ENCODE data around the gene PPFIBP2.

The PPFIBP2 gene

GRCh38 chr11:7484131-7484530 lies 29.7 kb upstream of the PPFIBP2 start:
- H3K27ac ChIP-seq (ENCODE audit: low read depth, low read length, poor library complexity, severe bottlenecking): no peak overlapping the region
- no peaks in the 10 kb centered on the region for H3F3A ChIP-seq (ENCODE audit: insufficient read depth, low read length)
- no peak overlapping the region for H2AFZ ChIP-seq (ENCODE audit: low read length)
- H3K27me3 ChIP-seq (ENCODE audit: insufficient read depth, low read length): no peaks in the 10 kb centered on the region; the same call in 1 of the 2 replicates
- H3K4me1 ChIP-seq (ENCODE audit: insufficient read depth, low read length, severe bottlenecking): no peaks in the 10 kb centered on the region
- no peak overlapping the region for H3K9ac ChIP-seq (ENCODE audit: low read length)
- H3K79me2 ChIP-seq (ENCODE audit: insufficient read depth, low read length): no peaks in the 10 kb centered on the region
- H4K20me1 ChIP-seq (ENCODE audit: insufficient read depth, low read length): no peaks in the 10 kb centered on the region
- no peak overlapping the region for H3K4me3 ChIP-seq (ENCODE audit: low read depth, low read length, poor library complexity, severe bottlenecking)
- no peak overlapping the region for H3K4me2 ChIP-seq (ENCODE audit: low read length)
- H3K9me3 ChIP-seq (ENCODE audit: low read length): no peaks in the 10 kb centered on the region
- no peaks in the 10 kb centered on the region for H3K9me2 ChIP-seq (ENCODE audit: low read depth, low read length)
- TF ChIP-seq EZH2 (IDR thresholded peaks at IDR 0.05; ENCODE audit: borderline replicate concordance, low read length) (no peak), CTCF (IDR thresholded peaks at IDR 0.05; ENCODE audit: low read length) (no peak)
- H3K36me3 ChIP-seq (ENCODE audit: insufficient read depth, low read length): no peaks in the 10 kb centered on the region

GRCh38 chr11:7484645-7485044 lies 29.2 kb upstream of the PPFIBP2 start:
- no peak for TF ChIP-seq CTCF (IDR thresholded peaks at IDR 0.05; ENCODE audit: low read length)
- no peak for TF ChIP-seq EZH2 (IDR thresholded peaks at IDR 0.05; ENCODE audit: borderline replicate concordance, low read length)
- no peaks in the 10 kb centered on the region; the same call in 1 of the 2 replicates for H3K27me3 ChIP-seq (ENCODE audit: insufficient read depth, low read length)
- no peaks in the 10 kb centered on the region for H3K9me3 ChIP-seq (ENCODE audit: low read length)
- no peaks in the 10 kb centered on the region for H4K20me1 ChIP-seq (ENCODE audit: insufficient read depth, low read length)
- no peak overlapping the region for H3K4me3 ChIP-seq (ENCODE audit: low read depth, low read length, poor library complexity, severe bottlenecking)
- H2AFZ ChIP-seq (ENCODE audit: low read length): no peak overlapping the region
- H3K27ac ChIP-seq (ENCODE audit: low read depth, low read length, poor library complexity, severe bottlenecking): no peak overlapping the region
- H3K9ac ChIP-seq (ENCODE audit: low read length): no peak overlapping the region
- H3K9me2 ChIP-seq (ENCODE audit: low read depth, low read length): no peaks in the 10 kb centered on the region
- no peaks in the 10 kb centered on the region for H3K4me1 ChIP-seq (ENCODE audit: insufficient read depth, low read length, severe bottlenecking)
- no peaks in the 10 kb centered on the region for H3K36me3 ChIP-seq (ENCODE audit: insufficient read depth, low read length)
- H3F3A ChIP-seq (ENCODE audit: insufficient read depth, low read length): no peaks in the 10 kb centered on the region
- H3K4me2 ChIP-seq (ENCODE audit: low read length): no peak overlapping the region
- no peaks in the 10 kb centered on the region for H3K79me2 ChIP-seq (ENCODE audit: insufficient read depth, low read length)

GRCh38 chr11:7485186-7486097 lies 28.4 kb upstream of the PPFIBP2 start, which contains the start of gene OLFML1:
TSS of gene OLFML1 (plus strand) at chr11:7485506. CDS start at chr11:7485876, 370 bp downstream.
- TF ChIP-seq EZH2 (IDR thresholded peaks at IDR 0.05; ENCODE audit: borderline replicate concordance, low read length) (no peak), CTCF (IDR thresholded peaks at IDR 0.05; ENCODE audit: low read length) (no peak)
- Histone ChIP-seq H3K9me3 (ENCODE audit: low read length) (no peaks in the 10 kb centered on the region), H3K4me1 (ENCODE audit: insufficient read depth, low read length, severe bottlenecking) (no peaks in the 10 kb centered on the region), H3K27ac (ENCODE audit: low read depth, low read length, poor library complexity, severe bottlenecking) (no peak within 1 kb of the TSS), H3K9ac (ENCODE audit: low read length) (no peak within 1 kb of the TSS), H3K4me2 (ENCODE audit: low read length) (no peak within 1 kb of the TSS), H3K27me3 (ENCODE audit: insufficient read depth, low read length) (no peaks in the 10 kb centered on the region; the same call in 1 of the 2 replicates), H4K20me1 (ENCODE audit: insufficient read depth, low read length) (no peaks in the 10 kb centered on the region), H3F3A (ENCODE audit: insufficient read depth, low read length) (no peaks in the 10 kb centered on the region), H3K9me2 (ENCODE audit: low read depth, low read length) (no peaks in the 10 kb centered on the region), H2AFZ (ENCODE audit: low read length) (no peak within 1 kb of the TSS), H3K36me3 (ENCODE audit: insufficient read depth, low read length) (no peaks in the 10 kb centered on the region), H3K79me2 (ENCODE audit: insufficient read depth, low read length) (no peaks in the 10 kb centered on the region), H3K4me3 (ENCODE audit: low read depth, low read length, poor library complexity, severe bottlenecking) (no peak within 1 kb of the TSS)
